HS-27A (cell line): ENCODE measurements around the gene HAUS5.

ENCODE experiments used
- DNase-seq: peaks from one replicate; pipeline ENCODE4 v3.0.0-alpha.2; 2012; ENCODE audit warnings: low read depth, missing footprints

The HAUS5 gene

GRCh38 chr19:35607661-35608060, 4.9 kb upstream of the HAUS5 start:
- DNase-seq: no peak

GRCh38 chr19:35608251-35608650, 4.3 kb upstream of the HAUS5 start:
- DNase-seq: no peak

- no peak for DNase-seq
Observed at GRCh38 chr19:35609851-35610353, 2.6 kb upstream of the HAUS5 start.

GRCh38 chr19:35612224-35612558, 344 bp upstream of the HAUS5 start:
- DNase-seq: no peak

- DNase-seq: no peak
Observed at GRCh38 chr19:35613574-35613973, 1.0 kb downstream of the HAUS5 start.

- DNase-seq: no peak
Observed at GRCh38 chr19:35615036-35615435, 2.5 kb downstream of the HAUS5 start.

GRCh38 chr19:35618857-35619256, 6.3 kb downstream of the HAUS5 start:
- no peak for DNase-seq

- no peak for DNase-seq
Observed at GRCh38 chr19:35619290-35619923, 6.9 kb downstream of the HAUS5 start.

GRCh38 chr19:35620001-35620400, 7.5 kb downstream of the HAUS5 start:
- no peak for DNase-seq

- DNase-seq: no peak
Observed at GRCh38 chr19:35621708-35622107, 9.2 kb downstream of the HAUS5 start.

- no peak for DNase-seq
Observed at GRCh38 chr19:35622750-35623149, 10.2 kb downstream of the HAUS5 start.

- no peak for DNase-seq
Observed at GRCh38 chr19:35623327-35624010, 10.9 kb downstream of the HAUS5 start.

GRCh38 chr19:35628264-35628564, 15.7 kb downstream of the HAUS5 start:
- DNase-seq: no peak

- peak; percentile 100 for DNase-seq
Observed at GRCh38 chr19:35628565-35629331, 16.2 kb downstream of the HAUS5 start, which contains the start of gene RBM42. Gene RBM42, plus strand, starts transcription at chr19:35629036. Its CDS starts 118 bp downstream, at chr19:35629154.

- DNase-seq: no peak
Observed at GRCh38 chr19:35629332-35629633, 16.7 kb downstream of the HAUS5 start.

GRCh38 chr19:35633727-35634440, 21.3 kb downstream of the HAUS5 start:
- DNase-seq: no peak

- DNase-seq: no peak
Observed at GRCh38 chr19:35636651-35637050, 24.1 kb downstream of the HAUS5 start.

GRCh38 chr19:35637165-35637564, 24.6 kb downstream of the HAUS5 start:
- DNase-seq: no peak

- no peak for DNase-seq
Observed at GRCh38 chr19:35639321-35639639, 26.7 kb downstream of the HAUS5 start.

GRCh38 chr19:35639863-35640262, 27.3 kb downstream of the HAUS5 start:
- DNase-seq: no peak

GRCh38 chr19:35641515-35642151, 29.1 kb downstream of the HAUS5 start, which contains the start of gene ETV2:
Gene ETV2, plus strand, starts transcription at chr19:35641745. Its CDS starts 716 bp downstream, at chr19:35642461.
- no peak for DNase-seq

- DNase-seq: no peak
Observed at GRCh38 chr19:35642312-35642711, 29.8 kb downstream of the HAUS5 start.
